ENCODE results near the gene FGD3.

FGD3 gene

DNA sequence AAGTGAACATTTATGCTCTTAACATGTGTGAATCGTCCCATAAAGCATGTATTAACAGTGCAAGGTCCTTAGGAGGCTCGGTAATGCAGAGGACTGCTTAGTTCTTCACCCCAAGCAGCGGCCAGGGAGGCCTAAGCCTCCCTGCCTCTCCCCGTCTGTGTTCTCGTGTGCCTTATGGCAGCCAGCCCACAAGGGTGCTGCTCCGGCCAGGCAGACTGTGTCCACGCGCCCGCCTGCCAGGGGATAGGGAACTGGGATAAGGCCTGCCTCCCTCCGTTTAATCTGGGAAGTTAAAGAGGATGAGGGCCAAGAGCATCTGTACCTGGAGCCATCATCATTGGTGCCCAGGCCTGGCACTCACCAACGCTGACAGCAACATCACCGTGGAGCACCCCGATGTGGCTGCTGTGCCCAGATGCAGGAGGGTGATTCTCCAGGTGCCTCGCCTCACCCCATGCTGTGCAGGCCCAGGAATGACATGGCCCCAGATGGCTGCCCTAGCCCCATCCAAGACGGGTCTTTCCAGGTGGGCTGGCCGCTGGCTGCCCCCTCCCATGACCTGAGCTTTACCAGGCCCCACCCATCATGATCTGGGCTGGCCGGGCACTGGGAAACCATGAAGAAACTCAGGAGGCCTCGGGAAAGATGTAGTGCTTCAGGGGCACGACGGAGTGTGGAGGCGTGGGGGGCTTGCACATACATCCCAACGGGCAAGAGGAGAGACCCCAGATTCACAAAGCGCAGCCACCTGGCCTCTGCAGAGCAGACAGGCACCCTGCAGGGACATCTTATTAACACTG lies 75.6 kb downstream of the FGD3 start:
- no peaks in the 10 kb centered on the region for H3K4me1 ChIP-seq (ENCODE audit: control insufficient read depth, insufficient read depth, low read length)
- H3K36me3 ChIP-seq (ENCODE audit: control insufficient read depth, insufficient read depth, low read length): peaks cover 3% of the 10 kb centered on the region
- H3K9ac ChIP-seq (ENCODE audit: low read length): no peak overlapping the region
- no peaks in the 10 kb centered on the region for H3K27me3 ChIP-seq (ENCODE audit: control insufficient read depth, insufficient read depth, low read length)
- H3K4me3 ChIP-seq (ENCODE audit: low read length): no peak overlapping the region
- no peak overlapping the region for H3K27ac ChIP-seq (ENCODE audit: low read depth, low read length)

DNA sequence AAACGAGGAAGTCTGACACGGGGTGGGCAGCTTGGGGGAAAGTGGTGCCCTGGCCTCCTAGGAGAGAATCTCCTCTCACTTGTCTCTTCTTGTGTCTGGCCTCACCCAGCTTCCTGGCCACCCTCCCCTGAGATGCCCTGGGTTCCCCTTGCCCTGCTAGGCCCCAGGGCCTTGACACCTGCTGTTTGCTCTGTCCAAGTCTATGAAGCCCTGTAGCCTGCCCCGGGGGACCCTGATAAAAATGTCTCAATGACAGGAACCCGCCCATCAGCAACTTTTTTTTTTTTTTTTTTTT lies 76.1 kb downstream of the FGD3 start:
- H3K27me3 ChIP-seq (ENCODE audit: control insufficient read depth, insufficient read depth, low read length): no peaks in the 10 kb centered on the region
- no peak overlapping the region for H3K27ac ChIP-seq (ENCODE audit: low read depth, low read length)
- H3K9ac ChIP-seq (ENCODE audit: low read length): no peak overlapping the region
- H3K36me3 ChIP-seq (ENCODE audit: control insufficient read depth, insufficient read depth, low read length): peaks cover 3% of the 10 kb centered on the region
- H3K4me1 ChIP-seq (ENCODE audit: control insufficient read depth, insufficient read depth, low read length): no peaks in the 10 kb centered on the region
- H3K4me3 ChIP-seq (ENCODE audit: low read length): no peak overlapping the region

- no peak overlapping the region for H3K9ac ChIP-seq (ENCODE audit: low read length)
- no peaks in the 10 kb centered on the region for H3K4me1 ChIP-seq (ENCODE audit: control insufficient read depth, insufficient read depth, low read length)
- H3K27ac ChIP-seq (ENCODE audit: low read depth, low read length): no peak overlapping the region
- no peaks in the 10 kb centered on the region for H3K27me3 ChIP-seq (ENCODE audit: control insufficient read depth, insufficient read depth, low read length)
- H3K36me3 ChIP-seq (ENCODE audit: control insufficient read depth, insufficient read depth, low read length): peaks cover 3% of the 10 kb centered on the region
- H3K4me3 ChIP-seq (ENCODE audit: low read length): no peak overlapping the region
Observed at GRCh38 chr9:93024646-93024910, 77.3 kb downstream of the FGD3 start.

DNA sequence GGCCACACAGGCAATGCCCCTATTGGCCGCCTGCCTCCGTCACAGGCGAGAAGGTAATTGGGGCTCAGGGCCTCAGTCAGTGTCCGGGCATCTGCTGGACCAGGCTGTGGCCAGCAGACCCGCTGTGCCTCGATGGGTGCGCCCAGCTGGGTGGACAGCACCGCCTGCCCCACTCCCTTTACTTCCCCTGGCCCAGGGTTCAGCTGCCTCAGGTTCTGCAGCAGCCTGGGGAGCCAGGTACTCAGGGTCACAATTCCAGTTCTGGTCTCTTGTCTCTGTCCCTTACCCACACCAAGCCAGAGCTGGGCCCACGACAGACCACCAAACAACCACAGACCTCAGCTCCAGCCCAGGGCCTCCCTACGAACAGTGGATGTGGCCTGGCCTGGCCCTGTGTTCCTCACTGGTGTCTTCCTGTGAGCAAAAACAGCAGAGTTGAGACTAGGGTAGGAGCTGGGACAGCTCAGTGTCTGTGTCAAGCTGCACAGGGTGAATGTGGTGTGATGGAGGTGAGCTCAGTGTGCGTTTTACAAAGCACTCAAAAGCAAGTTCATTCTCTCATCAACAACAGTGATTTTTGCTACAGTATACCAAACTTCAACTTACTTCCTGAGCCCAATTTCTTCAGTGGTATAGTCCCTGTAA lies 77.8 kb downstream of the FGD3 start:
- Histone ChIP-seq H3K27ac (ENCODE audit: low read depth, low read length) (no peak overlapping the region), H3K27me3 (ENCODE audit: control insufficient read depth, insufficient read depth, low read length) (no peaks in the 10 kb centered on the region), H3K36me3 (ENCODE audit: control insufficient read depth, insufficient read depth, low read length) (peaks cover 3% of the 10 kb centered on the region)

GRCh38 chr9:93025736-93026135 lies 78.4 kb downstream of the FGD3 start:
- Histone ChIP-seq H3K4me3 (ENCODE audit: low read length) (no peak overlapping the region), H3K4me1 (ENCODE audit: control insufficient read depth, insufficient read depth, low read length) (no peaks in the 10 kb centered on the region), H3K9ac (ENCODE audit: low read length) (no peak overlapping the region), H3K27ac (ENCODE audit: low read depth, low read length) (no peak overlapping the region), H3K27me3 (ENCODE audit: control insufficient read depth, insufficient read depth, low read length) (no peaks in the 10 kb centered on the region), H3K36me3 (ENCODE audit: control insufficient read depth, insufficient read depth, low read length) (peaks cover 3% of the 10 kb centered on the region)

More for the DNA sequence above, 77.8 kb downstream of the FGD3 start:
- Histone ChIP-seq H3K4me1 (ENCODE audit: control insufficient read depth, insufficient read depth, low read length) (no peaks in the 10 kb centered on the region), H3K9ac (ENCODE audit: low read length) (no peak overlapping the region), H3K4me3 (ENCODE audit: low read length) (no peak overlapping the region)

DNA sequence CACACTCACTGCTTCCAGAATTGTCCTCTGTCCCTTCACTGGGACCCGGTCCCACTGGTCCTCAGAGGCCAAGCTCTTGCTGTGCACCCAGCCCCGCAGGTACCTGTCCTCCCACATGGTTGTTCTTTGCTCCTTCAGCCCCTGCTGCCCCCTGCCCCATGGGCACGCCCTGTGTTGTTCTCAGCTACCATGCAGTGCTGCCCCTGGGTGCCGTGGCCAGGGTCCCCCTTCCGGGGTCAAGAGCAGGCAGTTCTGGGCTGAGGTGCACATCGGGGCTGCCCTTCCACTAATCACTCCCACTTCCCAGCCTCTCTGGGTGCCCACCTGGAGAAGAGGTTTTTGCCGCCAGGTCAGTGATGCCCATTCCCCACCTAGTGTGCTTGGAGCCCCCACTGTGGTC lies 79.3 kb downstream of the FGD3 start:
- Histone ChIP-seq H3K4me3 (ENCODE audit: low read length) (no peak overlapping the region), H3K9ac (ENCODE audit: low read length) (no peak overlapping the region), H3K27me3 (ENCODE audit: control insufficient read depth, insufficient read depth, low read length) (no peaks in the 10 kb centered on the region), H3K36me3 (ENCODE audit: control insufficient read depth, insufficient read depth, low read length) (no peaks in the 10 kb centered on the region), H3K27ac (ENCODE audit: low read depth, low read length) (no peak overlapping the region), H3K4me1 (ENCODE audit: control insufficient read depth, insufficient read depth, low read length) (no peaks in the 10 kb centered on the region)

DNA sequence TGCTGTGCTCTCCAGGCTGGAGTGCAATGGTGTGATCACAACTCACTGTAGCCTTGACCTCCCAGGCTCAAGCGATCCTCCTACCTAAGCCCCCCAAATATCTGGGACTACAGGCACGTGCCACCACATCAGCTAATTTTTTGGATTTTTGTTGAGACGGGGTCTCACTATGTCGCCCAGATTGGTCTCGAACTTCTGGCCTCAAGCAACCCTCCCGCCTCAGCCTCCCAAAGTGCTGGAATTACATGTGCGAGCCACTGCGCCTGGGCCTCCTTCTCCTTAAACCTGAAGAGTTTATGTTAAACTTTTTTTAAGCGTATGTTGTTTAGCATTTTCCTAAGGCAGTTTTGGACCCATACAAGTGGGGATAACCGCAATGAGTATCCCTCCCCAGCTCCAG lies 80.4 kb downstream of the FGD3 start:
- no peaks in the 10 kb centered on the region for H3K27me3 ChIP-seq (ENCODE audit: control insufficient read depth, insufficient read depth, low read length)
- H3K27ac ChIP-seq (ENCODE audit: low read depth, low read length): no peak overlapping the region
- no peak overlapping the region for H3K4me3 ChIP-seq (ENCODE audit: low read length)
- no peak overlapping the region for H3K9ac ChIP-seq (ENCODE audit: low read length)
- H3K4me1 ChIP-seq (ENCODE audit: control insufficient read depth, insufficient read depth, low read length): no peaks in the 10 kb centered on the region
- no peaks in the 10 kb centered on the region for H3K36me3 ChIP-seq (ENCODE audit: control insufficient read depth, insufficient read depth, low read length)

GRCh38 chr9:93028448-93029006 lies 81.2 kb downstream of the FGD3 start:
- Histone ChIP-seq H3K4me1 (ENCODE audit: control insufficient read depth, insufficient read depth, low read length) (no peaks in the 10 kb centered on the region), H3K36me3 (ENCODE audit: control insufficient read depth, insufficient read depth, low read length) (no peaks in the 10 kb centered on the region), H3K27me3 (ENCODE audit: control insufficient read depth, insufficient read depth, low read length) (no peaks in the 10 kb centered on the region), H3K27ac (ENCODE audit: low read depth, low read length) (no peak overlapping the region), H3K9ac (ENCODE audit: low read length) (no peak overlapping the region), H3K4me3 (ENCODE audit: low read length) (no peak overlapping the region)

DNA sequence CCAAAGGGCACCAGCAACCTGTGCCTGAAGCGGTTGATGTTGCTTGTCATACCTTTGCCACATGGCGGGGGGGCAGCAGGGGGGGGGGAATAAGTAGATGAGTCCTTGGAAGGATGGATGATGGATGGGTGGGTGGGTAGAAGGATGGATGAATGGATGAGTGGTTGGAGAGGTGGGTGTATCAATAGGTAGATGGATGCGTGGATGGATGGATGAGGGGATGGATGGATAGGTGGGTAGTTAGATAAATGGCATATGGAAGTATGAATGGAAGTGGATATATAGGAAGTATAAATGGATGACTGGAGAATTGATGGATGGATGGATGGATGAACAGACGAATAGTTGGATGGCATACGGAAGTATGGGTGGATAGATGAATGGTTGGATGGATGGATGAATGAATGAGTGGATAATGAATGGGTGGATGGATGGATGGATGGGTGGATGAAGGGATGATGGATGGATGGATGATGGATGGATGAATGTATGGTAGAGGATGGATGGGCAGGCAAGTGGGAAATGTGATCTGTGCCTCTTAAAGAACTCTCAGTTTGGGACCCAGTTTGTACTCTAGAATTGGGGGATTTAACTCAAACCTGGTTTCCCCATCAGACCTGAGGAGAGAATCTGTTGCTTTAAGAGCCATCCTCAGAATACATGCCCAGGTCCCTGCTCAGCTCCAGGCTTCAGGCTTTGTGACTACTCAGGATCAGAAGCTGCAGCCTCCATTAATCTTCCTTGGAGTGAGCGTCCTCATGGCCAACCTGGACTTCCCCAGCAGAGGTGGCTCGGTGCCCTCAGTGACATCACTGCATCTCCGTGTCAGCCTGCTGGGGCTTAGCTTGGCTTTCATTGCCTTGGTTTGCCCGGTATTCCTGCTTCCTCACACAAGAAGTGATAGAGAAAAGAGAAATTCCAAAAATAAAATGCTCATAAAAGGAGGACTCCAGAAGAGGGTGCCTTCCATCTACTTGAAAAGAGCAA lies 83.6 kb downstream of the FGD3 start:
- Histone ChIP-seq H3K9ac (ENCODE audit: low read length) (no peak overlapping the region), H3K27ac (ENCODE audit: low read depth, low read length) (no peak overlapping the region), H3K36me3 (ENCODE audit: control insufficient read depth, insufficient read depth, low read length) (no peaks in the 10 kb centered on the region)

DNA sequence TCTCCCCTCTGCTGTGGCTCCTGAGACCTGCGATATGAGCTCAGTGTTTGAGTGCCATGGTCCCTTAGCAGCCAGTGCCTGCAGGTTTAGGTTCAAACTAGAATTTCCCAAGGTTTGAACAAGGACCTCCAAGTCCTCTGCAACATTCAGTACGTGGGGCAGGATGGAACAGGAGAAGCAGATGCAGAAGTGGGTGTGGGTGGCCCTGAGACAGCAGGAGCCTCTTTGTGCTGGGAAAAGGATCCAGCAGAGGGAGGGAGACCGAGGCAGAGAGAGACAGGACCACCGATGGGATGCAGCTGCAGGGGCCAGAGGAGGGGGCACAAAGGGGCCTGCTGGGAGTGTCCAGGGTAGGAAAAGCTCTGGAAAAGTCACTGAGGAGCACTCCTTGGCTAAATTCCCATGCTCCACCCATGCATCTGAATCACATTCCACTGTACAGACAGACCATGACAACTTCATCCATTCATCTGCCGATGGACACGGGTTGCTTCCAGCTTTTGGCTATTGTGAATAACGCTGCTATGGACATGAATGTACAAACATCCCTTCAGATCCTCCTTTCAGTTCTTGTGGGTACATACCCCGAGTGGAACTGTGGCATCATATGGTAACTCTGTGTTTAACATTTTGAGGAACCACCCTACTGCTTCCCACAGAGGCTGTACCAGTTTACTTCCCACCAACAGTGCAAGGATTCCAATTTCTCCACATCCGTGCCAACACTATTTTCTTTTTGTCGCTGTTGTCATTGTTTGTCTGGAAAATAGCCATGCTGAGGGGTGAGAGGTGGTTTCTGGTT lies 84.5 kb downstream of the FGD3 start:
- H3K4me1 ChIP-seq (ENCODE audit: control insufficient read depth, insufficient read depth, low read length): no peaks in the 10 kb centered on the region
- H3K27ac ChIP-seq (ENCODE audit: low read depth, low read length): no peak overlapping the region
- H3K9ac ChIP-seq (ENCODE audit: low read length): no peak overlapping the region
- H3K4me3 ChIP-seq (ENCODE audit: low read length): no peak overlapping the region
- H3K36me3 ChIP-seq (ENCODE audit: control insufficient read depth, insufficient read depth, low read length): no peaks in the 10 kb centered on the region
- no peaks in the 10 kb centered on the region for H3K27me3 ChIP-seq (ENCODE audit: control insufficient read depth, insufficient read depth, low read length)

More for the DNA sequence above, 83.6 kb downstream of the FGD3 start:
- no peaks in the 10 kb centered on the region for H3K27me3 ChIP-seq (ENCODE audit: control insufficient read depth, insufficient read depth, low read length)
- H3K4me1 ChIP-seq (ENCODE audit: control insufficient read depth, insufficient read depth, low read length): no peaks in the 10 kb centered on the region
- no peak overlapping the region for H3K4me3 ChIP-seq (ENCODE audit: low read length)

DNA sequence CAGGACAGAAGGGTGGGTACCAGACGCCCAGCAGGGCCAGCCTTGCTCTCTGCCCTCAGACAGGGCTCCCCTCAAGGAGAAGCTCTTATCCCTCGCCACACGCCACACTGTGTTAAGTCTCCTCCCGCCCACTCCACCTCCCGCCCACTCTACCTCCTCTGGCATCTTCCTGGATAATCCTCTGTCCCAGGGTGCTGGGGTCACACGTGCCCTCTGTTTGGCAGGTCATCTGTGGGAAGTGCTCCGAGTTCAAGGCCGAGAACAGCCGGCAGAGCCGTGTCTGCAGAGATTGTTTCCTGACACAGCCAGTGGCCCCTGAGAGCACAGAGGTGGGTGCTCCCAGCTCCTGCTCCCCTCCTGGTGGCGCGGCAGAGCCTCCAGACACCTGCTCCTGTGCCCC lies 85.2 kb downstream of the FGD3 start:
- H3K4me1 ChIP-seq (ENCODE audit: control insufficient read depth, insufficient read depth, low read length): no peaks in the 10 kb centered on the region
- H3K9ac ChIP-seq (ENCODE audit: low read length): no peak overlapping the region
- no peaks in the 10 kb centered on the region for H3K27me3 ChIP-seq (ENCODE audit: control insufficient read depth, insufficient read depth, low read length)
- H3K36me3 ChIP-seq (ENCODE audit: control insufficient read depth, insufficient read depth, low read length): no peaks in the 10 kb centered on the region
- no peak overlapping the region for H3K27ac ChIP-seq (ENCODE audit: low read depth, low read length)
- H3K4me3 ChIP-seq (ENCODE audit: low read length): no peak overlapping the region

GRCh38 chr9:93033531-93033930 lies 86.2 kb downstream of the FGD3 start:
- H3K4me1 ChIP-seq (ENCODE audit: control insufficient read depth, insufficient read depth, low read length): no peaks in the 10 kb centered on the region
- H3K4me3 ChIP-seq (ENCODE audit: low read length): no peak overlapping the region
- H3K36me3 ChIP-seq (ENCODE audit: control insufficient read depth, insufficient read depth, low read length): no peaks in the 10 kb centered on the region
- H3K9ac ChIP-seq (ENCODE audit: low read length): no peak overlapping the region
- H3K27ac ChIP-seq (ENCODE audit: low read depth, low read length): no peak overlapping the region
- H3K27me3 ChIP-seq (ENCODE audit: control insufficient read depth, insufficient read depth, low read length): no peaks in the 10 kb centered on the region
